DND-41 (cell line): Measurements from ENCODE around the gene GTF3C1.

Experiments used
- CTCF ChIP-seq: IDR thresholded peaks from 2 replicates; pipeline ENCODE4 v1.5.1; 2012; ENCODE audit warnings: borderline replicate concordance, low read length, moderate library complexity, mild to moderate bottlenecking; ENCODE audit not compliant: poor library complexity, severe bottlenecking; ENCODE audit errors: extremely low read depth
- EZH2 ChIP-seq: IDR thresholded peaks from 3 replicates; pipeline ENCODE4 v1.6.1; 2012; ENCODE audit warnings: borderline replicate concordance, low read depth, mild to moderate bottlenecking, moderate library complexity, low read length, inconsistent platforms; ENCODE audit not compliant: severe bottlenecking

DNA sequence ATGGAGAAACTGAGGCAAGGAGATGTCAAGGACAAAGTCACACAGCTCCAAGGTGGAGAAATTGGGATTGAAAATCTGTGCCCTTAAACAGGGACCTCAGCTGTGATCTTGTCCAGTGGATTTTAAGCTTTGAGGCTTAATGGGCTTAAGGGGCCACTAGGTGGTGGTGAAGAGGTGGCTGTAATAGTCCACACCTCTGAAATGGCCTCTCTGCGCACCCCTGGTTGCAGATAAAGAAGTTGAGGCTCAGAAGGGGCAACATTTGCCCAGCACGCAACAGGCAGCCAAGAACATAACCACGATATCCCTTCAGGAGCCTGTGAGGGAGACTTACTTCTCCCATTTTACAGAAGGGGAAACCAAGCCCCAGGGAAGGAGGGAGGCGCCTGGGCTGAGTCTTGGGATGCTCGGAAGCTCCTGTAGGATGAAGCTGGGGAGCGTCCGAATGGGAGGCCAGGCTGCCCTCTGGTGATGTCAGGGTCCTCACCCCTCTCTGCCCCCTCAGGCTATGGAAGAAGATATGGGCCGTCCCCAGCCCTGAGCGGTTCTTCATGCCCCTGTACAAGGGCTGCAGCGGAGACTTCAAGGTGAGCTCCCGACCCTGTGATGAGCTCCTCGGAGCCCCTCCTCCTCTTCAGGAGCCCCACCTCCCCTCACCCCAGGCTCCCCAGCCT lies 104.1 kb downstream of the GTF3C1 start:
- TF ChIP-seq CTCF: peak; percentile 16
- no peak for TF ChIP-seq EZH2
